ENCODE results near the gene INTS1. TPM values are rescaled to one million over a fixed set of nuclear protein-coding genes. Genes with fewer than 3 reads are reported as not detected.

The INTS1 gene
- total RNA-seq, 1 experiment from 2014 or later, result 161 TPM

DNA sequence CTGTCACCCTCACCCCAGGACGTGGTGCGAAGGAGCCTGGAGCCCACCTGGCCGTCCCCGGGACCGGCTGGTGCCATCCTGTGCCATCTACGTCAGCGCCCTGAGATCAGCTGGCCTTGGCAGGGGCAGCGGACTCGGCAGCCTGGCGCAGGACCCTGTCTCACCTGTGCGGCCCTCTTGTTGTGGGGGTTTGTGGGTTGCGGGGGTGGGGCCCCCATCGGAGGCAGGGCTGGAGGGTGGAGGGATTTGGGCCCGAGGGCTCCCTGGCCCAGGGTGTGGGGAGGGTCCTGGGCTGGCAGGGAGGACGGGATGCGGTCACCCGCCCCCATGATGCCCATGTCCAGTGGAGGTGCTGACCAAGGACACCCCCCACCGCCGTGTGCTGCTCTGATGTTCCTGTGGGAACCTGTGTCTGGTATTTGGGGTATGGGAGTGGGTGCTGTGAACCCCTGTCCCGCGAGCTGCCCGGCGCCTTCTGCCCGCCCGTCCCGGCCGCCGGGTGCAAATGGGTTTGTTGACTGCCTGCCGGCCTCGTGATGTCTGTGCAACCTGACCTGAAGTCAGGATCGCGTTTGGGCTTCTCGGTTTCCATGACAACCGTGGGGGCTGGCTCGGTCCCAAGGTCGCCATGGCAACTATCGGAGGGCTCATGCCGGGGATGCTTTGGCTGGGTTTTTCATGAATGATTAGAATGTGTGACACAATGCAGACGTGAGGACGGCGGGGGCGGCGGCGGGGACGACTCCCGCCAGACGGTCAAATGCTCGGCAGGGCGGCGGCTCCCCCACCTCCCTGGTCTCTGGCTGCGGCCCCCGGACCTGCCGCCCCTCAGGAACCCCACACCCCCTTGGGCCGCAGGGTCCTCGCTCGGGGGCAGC, 33.6 kb upstream of the INTS1 start:
- no peak overlapping the region for H3K4me3 Mint-ChIP-seq
- no peaks in the 10 kb centered on the region for H3K9me3 Mint-ChIP-seq
- DNase-seq (ENCODE audit: low spot score), result peak; percentile 61
- H3K36me3 Mint-ChIP-seq, result no peaks in the 10 kb centered on the region
- H3K27me3 Mint-ChIP-seq (ENCODE audit: low read depth), result no peaks in the 10 kb centered on the region
- peak overlapping the region; percentile 87 for H3K27ac Mint-ChIP-seq
- no peak for ATAC-seq
- ChIA-PET POLR2A (no interaction called here), CTCF (interaction anchor here (0.5 to 3.0 kb wide), 4 partner anchors 18 to 113 kb away, joined by 3 to 20 read pairs (median 6); partner anchors contain the start of gene TMEM184A)
- TF ChIP-seq, protein P1, sequence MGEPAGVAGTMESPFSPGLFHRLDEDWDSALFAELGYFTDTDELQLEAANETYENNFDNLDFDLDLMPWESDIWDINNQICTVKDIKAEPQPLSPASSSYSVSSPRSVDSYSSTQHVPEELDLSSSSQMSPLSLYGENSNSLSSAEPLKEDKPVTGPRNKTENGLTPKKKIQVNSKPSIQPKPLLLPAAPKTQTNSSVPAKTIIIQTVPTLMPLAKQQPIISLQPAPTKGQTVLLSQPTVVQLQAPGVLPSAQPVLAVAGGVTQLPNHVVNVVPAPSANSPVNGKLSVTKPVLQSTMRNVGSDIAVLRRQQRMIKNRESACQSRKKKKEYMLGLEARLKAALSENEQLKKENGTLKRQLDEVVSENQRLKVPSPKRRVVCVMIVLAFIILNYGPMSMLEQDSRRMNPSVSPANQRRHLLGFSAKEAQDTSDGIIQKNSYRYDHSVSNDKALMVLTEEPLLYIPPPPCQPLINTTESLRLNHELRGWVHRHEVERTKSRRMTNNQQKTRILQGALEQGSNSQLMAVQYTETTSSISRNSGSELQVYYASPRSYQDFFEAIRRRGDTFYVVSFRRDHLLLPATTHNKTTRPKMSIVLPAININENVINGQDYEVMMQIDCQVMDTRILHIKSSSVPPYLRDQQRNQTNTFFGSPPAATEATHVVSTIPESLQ (CRISPR knock-in tag; IDR thresholded peaks at IDR 0.05), result no peak
- TF ChIP-seq ZNF416 (CRISPR knock-in tag; IDR thresholded peaks at IDR 0.05), result no peak
- TF ChIP-seq, protein P2, sequence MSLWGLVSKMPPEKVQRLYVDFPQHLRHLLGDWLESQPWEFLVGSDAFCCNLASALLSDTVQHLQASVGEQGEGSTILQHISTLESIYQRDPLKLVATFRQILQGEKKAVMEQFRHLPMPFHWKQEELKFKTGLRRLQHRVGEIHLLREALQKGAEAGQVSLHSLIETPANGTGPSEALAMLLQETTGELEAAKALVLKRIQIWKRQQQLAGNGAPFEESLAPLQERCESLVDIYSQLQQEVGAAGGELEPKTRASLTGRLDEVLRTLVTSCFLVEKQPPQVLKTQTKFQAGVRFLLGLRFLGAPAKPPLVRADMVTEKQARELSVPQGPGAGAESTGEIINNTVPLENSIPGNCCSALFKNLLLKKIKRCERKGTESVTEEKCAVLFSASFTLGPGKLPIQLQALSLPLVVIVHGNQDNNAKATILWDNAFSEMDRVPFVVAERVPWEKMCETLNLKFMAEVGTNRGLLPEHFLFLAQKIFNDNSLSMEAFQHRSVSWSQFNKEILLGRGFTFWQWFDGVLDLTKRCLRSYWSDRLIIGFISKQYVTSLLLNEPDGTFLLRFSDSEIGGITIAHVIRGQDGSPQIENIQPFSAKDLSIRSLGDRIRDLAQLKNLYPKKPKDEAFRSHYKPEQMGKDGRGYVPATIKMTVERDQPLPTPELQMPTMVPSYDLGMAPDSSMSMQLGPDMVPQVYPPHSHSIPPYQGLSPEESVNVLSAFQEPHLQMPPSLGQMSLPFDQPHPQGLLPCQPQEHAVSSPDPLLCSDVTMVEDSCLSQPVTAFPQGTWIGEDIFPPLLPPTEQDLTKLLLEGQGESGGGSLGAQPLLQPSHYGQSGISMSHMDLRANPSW (CRISPR knock-in tag; conservative IDR thresholded peaks at IDR 0.05; ENCODE audit: low read depth), result no peak
- TF ChIP-seq GTF2I (CRISPR knock-in tag; conservative IDR thresholded peaks at IDR 0.05), result no peak
- TF ChIP-seq, protein P3, sequence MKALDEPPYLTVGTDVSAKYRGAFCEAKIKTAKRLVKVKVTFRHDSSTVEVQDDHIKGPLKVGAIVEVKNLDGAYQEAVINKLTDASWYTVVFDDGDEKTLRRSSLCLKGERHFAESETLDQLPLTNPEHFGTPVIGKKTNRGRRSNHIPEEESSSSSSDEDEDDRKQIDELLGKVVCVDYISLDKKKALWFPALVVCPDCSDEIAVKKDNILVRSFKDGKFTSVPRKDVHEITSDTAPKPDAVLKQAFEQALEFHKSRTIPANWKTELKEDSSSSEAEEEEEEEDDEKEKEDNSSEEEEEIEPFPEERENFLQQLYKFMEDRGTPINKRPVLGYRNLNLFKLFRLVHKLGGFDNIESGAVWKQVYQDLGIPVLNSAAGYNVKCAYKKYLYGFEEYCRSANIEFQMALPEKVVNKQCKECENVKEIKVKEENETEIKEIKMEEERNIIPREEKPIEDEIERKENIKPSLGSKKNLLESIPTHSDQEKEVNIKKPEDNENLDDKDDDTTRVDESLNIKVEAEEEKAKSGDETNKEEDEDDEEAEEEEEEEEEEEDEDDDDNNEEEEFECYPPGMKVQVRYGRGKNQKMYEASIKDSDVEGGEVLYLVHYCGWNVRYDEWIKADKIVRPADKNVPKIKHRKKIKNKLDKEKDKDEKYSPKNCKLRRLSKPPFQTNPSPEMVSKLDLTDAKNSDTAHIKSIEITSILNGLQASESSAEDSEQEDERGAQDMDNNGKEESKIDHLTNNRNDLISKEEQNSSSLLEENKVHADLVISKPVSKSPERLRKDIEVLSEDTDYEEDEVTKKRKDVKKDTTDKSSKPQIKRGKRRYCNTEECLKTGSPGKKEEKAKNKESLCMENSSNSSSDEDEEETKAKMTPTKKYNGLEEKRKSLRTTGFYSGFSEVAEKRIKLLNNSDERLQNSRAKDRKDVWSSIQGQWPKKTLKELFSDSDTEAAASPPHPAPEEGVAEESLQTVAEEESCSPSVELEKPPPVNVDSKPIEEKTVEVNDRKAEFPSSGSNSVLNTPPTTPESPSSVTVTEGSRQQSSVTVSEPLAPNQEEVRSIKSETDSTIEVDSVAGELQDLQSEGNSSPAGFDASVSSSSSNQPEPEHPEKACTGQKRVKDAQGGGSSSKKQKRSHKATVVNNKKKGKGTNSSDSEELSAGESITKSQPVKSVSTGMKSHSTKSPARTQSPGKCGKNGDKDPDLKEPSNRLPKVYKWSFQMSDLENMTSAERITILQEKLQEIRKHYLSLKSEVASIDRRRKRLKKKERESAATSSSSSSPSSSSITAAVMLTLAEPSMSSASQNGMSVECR (CRISPR knock-in tag; IDR thresholded peaks at IDR 0.05; ENCODE audit: borderline replicate concordance), result no peak
- no peak for TF ChIP-seq MXD4 (CRISPR knock-in tag; IDR thresholded peaks at IDR 0.05; ENCODE audit: borderline replicate concordance)
- TF ChIP-seq FOXP1 (CRISPR knock-in tag; IDR thresholded peaks at IDR 0.05; ENCODE audit: borderline replicate concordance), result no peak
- TF ChIP-seq, protein P4, sequence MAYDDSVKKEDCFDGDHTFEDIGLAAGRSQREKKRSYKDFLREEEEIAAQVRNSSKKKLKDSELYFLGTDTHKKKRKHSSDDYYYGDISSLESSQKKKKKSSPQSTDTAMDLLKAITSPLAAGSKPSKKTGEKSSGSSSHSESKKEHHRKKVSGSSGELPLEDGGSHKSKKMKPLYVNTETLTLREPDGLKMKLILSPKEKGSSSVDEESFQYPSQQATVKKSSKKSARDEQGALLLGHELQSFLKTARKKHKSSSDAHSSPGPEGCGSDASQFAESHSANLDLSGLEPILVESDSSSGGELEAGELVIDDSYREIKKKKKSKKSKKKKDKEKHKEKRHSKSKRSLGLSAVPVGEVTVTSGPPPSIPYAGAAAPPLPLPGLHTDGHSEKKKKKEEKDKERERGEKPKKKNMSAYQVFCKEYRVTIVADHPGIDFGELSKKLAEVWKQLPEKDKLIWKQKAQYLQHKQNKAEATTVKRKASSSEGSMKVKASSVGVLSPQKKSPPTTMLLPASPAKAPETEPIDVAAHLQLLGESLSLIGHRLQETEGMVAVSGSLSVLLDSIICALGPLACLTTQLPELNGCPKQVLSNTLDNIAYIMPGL (CRISPR knock-in tag; IDR thresholded peaks at IDR 0.05), result no peak
- TF ChIP-seq, protein P5, sequence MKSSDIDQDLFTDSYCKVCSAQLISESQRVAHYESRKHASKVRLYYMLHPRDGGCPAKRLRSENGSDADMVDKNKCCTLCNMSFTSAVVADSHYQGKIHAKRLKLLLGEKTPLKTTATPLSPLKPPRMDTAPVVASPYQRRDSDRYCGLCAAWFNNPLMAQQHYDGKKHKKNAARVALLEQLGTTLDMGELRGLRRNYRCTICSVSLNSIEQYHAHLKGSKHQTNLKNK (CRISPR knock-in tag; IDR thresholded peaks at IDR 0.05), result no peak
- TF ChIP-seq OVOL2 (CRISPR knock-in tag; IDR thresholded peaks at IDR 0.05; ENCODE audit: borderline replicate concordance), result no peak
- TF ChIP-seq FOXK1 (CRISPR knock-in tag; IDR thresholded peaks at IDR 0.05), result no peak
- no peak for TF ChIP-seq SMAD4 (CRISPR knock-in tag; IDR thresholded peaks at IDR 0.05)
- TF ChIP-seq TEAD1 (CRISPR knock-in tag; IDR thresholded peaks at IDR 0.05), result no peak
- TF ChIP-seq MYBL2 (CRISPR knock-in tag; IDR thresholded peaks at IDR 0.05), result no peak
- H3K4me1 Mint-ChIP-seq, result peaks cover 20% of the 10 kb centered on the region
